D721Med (cell line): Measurements from ENCODE around the gene MROH9.
A peak's percentile ranks its signal among the peaks of the same experiment; 100 is the strongest.
"Not testable (repeated sequence)": the region's sequence is repeated elsewhere in the genome, so short reads cannot be mapped to it uniquely, and the experiment has no call there.

ENCODE experiments used
- DNase-seq: peaks from one replicate; pipeline ENCODE4 v3.0.0; 2011; ENCODE audit warnings: low spot score; ENCODE audit not compliant: insufficient read length
- FAIRE-seq: peaks from 2 replicates; lab custom pipeline; 2011; peaks lifted over from hg19 to GRCh38; lab: Jason Lieb, UNC
- TF ChIP-seq, protein P1 (sequence below): IDR thresholded peaks from 2 replicates; pipeline ENCODE4 v1.5.1; 2012; ENCODE audit warnings: mild to moderate bottlenecking, control low read depth; ENCODE audit not compliant: insufficient read depth; ENCODE audit errors: missing control alignments

Gene MROH9

DNA sequence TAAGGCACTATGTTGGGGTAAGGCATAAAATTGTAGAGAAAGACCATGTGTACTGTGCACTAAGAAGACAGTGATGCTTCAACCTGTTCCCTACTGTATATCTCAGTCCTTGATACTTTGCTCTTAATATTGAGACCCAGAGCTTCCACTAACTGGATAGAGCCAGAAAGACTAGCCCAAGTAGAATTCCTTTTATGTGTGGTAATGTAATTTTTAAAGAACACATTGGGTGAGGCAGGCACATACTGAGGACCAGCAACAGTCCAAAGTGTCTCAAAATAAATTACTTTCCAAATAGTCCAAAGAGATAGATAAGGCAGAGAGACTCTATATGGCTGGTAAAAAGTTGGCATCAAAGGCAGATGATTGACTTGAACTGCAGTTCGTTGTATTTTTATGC is 31.4 kb upstream of the MROH9 start:
- TF ChIP-seq, protein P1, sequence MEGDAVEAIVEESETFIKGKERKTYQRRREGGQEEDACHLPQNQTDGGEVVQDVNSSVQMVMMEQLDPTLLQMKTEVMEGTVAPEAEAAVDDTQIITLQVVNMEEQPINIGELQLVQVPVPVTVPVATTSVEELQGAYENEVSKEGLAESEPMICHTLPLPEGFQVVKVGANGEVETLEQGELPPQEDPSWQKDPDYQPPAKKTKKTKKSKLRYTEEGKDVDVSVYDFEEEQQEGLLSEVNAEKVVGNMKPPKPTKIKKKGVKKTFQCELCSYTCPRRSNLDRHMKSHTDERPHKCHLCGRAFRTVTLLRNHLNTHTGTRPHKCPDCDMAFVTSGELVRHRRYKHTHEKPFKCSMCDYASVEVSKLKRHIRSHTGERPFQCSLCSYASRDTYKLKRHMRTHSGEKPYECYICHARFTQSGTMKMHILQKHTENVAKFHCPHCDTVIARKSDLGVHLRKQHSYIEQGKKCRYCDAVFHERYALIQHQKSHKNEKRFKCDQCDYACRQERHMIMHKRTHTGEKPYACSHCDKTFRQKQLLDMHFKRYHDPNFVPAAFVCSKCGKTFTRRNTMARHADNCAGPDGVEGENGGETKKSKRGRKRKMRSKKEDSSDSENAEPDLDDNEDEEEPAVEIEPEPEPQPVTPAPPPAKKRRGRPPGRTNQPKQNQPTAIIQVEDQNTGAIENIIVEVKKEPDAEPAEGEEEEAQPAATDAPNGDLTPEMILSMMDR, result no peak
- FAIRE-seq (no peak), DNase-seq (no peak)

DNA sequence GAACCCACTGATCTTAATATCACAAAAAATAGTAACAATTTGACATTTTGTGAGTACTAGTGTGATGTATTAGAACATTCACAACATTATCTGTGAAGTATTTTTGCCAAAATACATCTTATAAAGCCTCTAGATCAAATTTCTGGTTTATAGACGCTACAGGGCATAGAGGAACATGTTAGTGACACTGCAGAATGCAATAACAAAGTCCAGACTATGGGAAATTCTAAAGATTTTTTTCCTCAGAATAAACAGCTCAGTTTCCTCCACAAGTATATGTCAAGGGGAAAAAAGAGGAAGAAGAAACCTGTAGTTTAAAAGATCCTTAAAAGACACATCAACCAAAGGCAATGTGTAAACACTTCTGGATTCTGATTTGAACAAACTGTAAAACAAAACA is 26.4 kb upstream of the MROH9 start:
- FAIRE-seq, result peak; percentile 92
- TF ChIP-seq, protein P1, result no peak
- no peak for DNase-seq

DNA sequence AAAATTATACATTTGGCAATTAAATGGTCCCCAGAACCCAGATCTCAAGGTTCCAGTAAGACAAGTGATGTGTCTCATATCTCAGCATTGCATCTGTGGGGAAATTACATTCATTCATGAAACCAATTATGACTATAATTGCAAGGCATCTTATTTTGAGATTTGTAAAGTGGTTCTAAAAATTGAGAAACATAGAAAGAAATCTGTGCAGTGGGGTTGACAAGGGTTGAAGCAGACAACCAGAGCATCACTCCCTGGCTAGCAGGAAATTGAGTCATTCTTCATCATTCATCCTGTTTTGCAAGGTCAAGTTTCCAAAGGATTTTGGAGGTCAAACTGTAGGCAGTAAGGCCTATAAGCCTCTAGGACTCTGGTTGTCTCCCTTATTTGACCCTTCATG is 25.1 kb upstream of the MROH9 start:
- TF ChIP-seq, protein P1, result no peak
- no peak for DNase-seq

DNA sequence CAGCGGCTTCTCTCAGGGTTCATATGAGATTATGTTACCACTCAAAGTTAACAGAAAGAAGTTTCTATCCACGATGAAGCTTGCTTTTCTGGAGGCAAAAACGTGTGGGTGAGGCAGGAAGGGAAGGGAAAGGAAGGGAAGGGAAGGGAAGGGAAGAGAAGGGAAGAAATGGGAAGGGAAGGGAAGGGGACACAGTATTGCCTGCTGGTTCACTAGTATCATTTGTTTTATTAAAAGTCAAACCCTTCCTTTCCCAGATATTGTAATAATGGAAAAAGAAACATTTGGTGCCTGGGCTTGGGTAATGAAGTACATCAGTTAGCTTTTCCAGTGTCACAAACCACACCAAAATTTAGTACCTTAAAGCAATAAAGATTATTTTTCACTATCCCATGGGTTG is 18.0 kb upstream of the MROH9 start:
- DNase-seq (no peak), FAIRE-seq (no peak)
- TF ChIP-seq, protein P1, result no peak

More for the DNA sequence above, 25.1 kb upstream of the MROH9 start:
- FAIRE-seq, result no peak

DNA sequence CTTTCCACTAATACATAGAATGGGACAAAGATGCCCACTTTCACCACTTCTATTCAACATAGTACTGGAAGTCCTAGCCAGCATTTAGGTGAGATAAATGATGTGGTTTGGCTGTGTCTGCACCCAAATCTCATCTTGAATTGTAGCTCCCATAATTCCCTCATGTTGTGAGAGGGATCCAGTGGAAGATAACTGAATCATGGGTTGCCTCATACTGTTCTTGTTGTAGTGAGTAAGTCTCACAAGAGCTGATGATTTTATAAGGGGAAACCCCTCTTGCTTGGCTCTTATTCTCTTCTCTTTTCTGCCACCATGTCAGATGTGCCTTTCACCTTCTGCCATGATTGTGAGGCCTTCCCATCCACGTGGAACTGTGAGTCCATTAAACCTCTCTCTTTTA is 10.7 kb upstream of the MROH9 start:
- FAIRE-seq, result peak; percentile 6
- not testable (repeated sequence) for DNase-seq

DNA sequence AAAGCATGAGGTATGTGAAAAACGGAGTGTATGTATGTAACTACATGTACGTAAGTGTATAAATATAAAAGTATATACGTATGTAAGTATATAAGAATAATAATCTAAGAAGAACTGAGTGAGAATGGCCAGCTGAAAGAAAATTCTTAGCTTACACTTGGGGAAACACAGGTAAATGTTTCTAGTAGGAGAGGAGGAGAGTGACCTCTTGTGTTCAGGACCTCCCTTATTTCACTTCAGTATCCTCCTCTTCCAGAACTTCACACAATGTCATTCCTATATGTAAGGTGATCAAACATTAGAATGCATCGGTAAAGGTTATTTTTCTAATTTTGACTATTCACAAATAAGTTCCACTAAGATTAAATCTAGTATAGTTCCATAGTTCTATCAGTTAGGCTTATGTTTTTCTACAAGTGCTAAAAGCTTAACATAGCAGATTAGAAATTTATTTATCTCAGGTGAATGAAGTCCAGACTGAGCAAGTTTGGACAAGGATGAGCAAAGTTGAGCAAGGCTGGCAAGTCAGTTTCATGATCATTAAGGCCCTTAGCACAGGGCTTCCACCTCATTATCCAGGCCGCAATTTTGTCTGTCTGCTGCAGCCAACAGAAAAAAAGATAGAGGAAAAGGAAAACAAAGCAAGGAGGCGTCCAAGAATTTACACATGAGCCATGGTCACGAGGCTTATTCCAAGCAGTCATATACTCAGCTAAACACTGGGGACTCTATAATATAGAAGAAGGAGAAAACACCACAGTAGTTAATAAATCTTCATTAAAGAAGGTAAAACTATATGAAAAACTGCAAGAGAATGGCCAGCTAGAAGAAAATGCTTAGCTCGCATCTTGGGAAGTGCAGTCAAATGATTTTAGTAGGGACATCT is 7.1 kb upstream of the MROH9 start:
- DNase-seq, result no peak
- TF ChIP-seq, protein P1, result peak; percentile 44
- FAIRE-seq, result peak; percentile 91

DNA sequence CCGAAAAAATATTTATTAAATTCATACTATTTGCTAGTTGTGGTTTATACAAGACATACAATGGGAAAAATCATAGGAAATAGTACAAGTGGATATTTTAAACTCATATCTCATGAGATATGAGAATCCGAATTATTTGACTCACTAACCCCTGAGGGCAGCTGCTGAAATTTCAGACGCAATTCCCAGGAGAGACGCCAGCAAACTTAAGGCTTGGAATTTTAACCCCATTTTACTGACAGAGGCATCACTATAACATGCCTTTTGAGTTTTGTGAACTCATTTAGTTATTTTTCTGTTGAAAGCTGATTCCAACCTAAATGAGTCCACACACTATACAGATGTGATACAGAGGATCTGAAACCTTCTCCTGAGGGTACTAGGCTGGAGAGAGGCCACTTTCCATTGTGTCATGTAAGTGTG is 5.9 kb upstream of the MROH9 start:
- TF ChIP-seq, protein P1, result no peak
- DNase-seq (no peak), FAIRE-seq (peak; percentile 46)
